Tibial nerve (tissue), 4 donors: ENCODE measurements around the gene ARFRP1. TPM values are rescaled to one million over a fixed set of nuclear protein-coding genes. Genes with fewer than 3 reads are reported as not detected.
"Not testable (repeated sequence)": the region's sequence is repeated elsewhere in the genome, so short reads cannot be mapped to it uniquely, and the experiment has no call there.

Source experiments
- DNase-seq, 2 donors: peaks; one replicate each; pipeline ENCODE4 v3.0.0-alpha.2; 2019; ENCODE audit warnings: low spot score in 2 of 2
- H3K27ac ChIP-seq, 4 donors: fragments of 200-600 bp; sonication (generic) in 3 of 4; one replicate each; pipeline ENCODE4 v1.5.1; 2017 to 2019; ENCODE audit warnings: mild to moderate bottlenecking in 1 of 4
- H3K27me3 ChIP-seq, 2 donors: fragments of 200-600 bp; sonication (generic) in 1 of 2; one replicate each; pipeline versions ENCODE4 v1.5.1 to v1.6.0; 2017 to 2019
- H3K36me3 ChIP-seq, 3 donors: fragments of 200-600 bp; sonication (generic); one replicate each; pipeline ENCODE4 v1.5.1; 2018 to 2019
- H3K4me1 ChIP-seq, 4 donors: fragments of 200-600 bp; sonication (generic) in 3 of 4; one replicate each; pipeline ENCODE4 v1.5.1; 2017 to 2019
- H3K4me3 ChIP-seq, 4 donors: fragments of 200-600 bp; sonication (generic) in 3 of 4; one replicate each; pipeline ENCODE4 v1.5.1; 2017 to 2019; ENCODE audit warnings: mild to moderate bottlenecking in 1 of 4, moderate library complexity in 1 of 4
- H3K9me3 ChIP-seq, 4 donors: fragments of 200-600 bp; sonication (generic) in 3 of 4; one replicate each; pipeline ENCODE4 v1.5.1; 2017 to 2019
- CTCF ChIP-seq, 5 experiments: fragments of 200-600 bp in 3 of 5; fragments of 450-650 bp in 2 of 5; sonication (generic) in 3 of 5; IDR thresholded peaks; one replicate each; pipeline ENCODE4 v1.5.1; 2016 to 2019; ENCODE audit warnings: antibody characterized with exemption in 5 of 5, mild to moderate bottlenecking in 3 of 5, moderate library complexity in 2 of 5
- EP300 ChIP-seq, 2 donors: sonication (generic); formaldehyde crosslinking; IDR thresholded peaks; one replicate each; pipeline ENCODE4 v1.6.1; 2017; ENCODE audit warnings: antibody characterized with exemption in 2 of 2, mild to moderate bottlenecking in 1 of 2
- POLR2A ChIP-seq, 2 donors: fragments of 450-650 bp; IDR thresholded peaks; one replicate each; pipeline ENCODE4 v1.6.1; 2017; ENCODE audit warnings: antibody characterized with exemption in 2 of 2, mild to moderate bottlenecking in 2 of 2, moderate library complexity in 2 of 2
- WGBS, 2 donors: methylation state at CpG; one replicate each; pipeline ENCODE4 v1.1.5; 2018; 5-methylcytosine and 5-hydroxymethylcytosine counted together
- total RNA-seq, 4 donors: library from RNA; depleted of rRNA; stranded (reverse); fragments of >200 nt; gene quantifications; one replicate each; pipeline ENCODE4 v1.1.0, GENCODE V29; 2016

ARFRP1 gene
- total RNA-seq, 4 donors from 2014 or later = 36.9 to 71.1 (median 50.9) TPM

GRCh38 chr20:63661108-63661507 is 46.7 kb downstream of the ARFRP1 start:
- DNase-seq = no peak
- Histone ChIP-seq H3K27ac (no peak overlapping the region), H3K4me3 (no peak overlapping the region), H3K36me3 (peaks cover 0 to 55% (median 4%) of the 10 kb centered on the region in 3 donors), H3K4me1 (peaks cover 0 to 30% (median 16%) of the 10 kb centered on the region in 4 donors), H3K27me3 (no peaks in the 10 kb centered on the region), H3K9me3 (no peaks in the 10 kb centered on the region)
- TF ChIP-seq CTCF (IDR thresholded peaks at IDR 0.05) = no peak
- TF ChIP-seq EP300 (IDR thresholded peaks at IDR 0.05) = no peak
- TF ChIP-seq POLR2A (IDR thresholded peaks at IDR 0.05) = no peak
- WGBS, 2 donors = 94 to 98% methylated on average over 20 to 21 of the region's 22 CpGs

- TF ChIP-seq CTCF (IDR thresholded peaks at IDR 0.05) (no peak), POLR2A (IDR thresholded peaks at IDR 0.05) (no peak), EP300 (IDR thresholded peaks at IDR 0.05) (no peak)
- Histone ChIP-seq H3K27ac (no peak overlapping the region), H3K4me3 (no peak overlapping the region), H3K4me1 (peaks cover 0 to 30% (median 16%) of the 10 kb centered on the region in 4 donors), H3K27me3 (no peaks in the 10 kb centered on the region), H3K36me3 (peaks cover 0 to 50% (median 4%) of the 10 kb centered on the region in 3 donors), H3K9me3 (no peaks in the 10 kb centered on the region)
- 81 to 86% methylated on average over 8 of the region's 8 CpGs for WGBS, 2 donors
- DNase-seq = no peak
These were observed 47.2 kb downstream of the ARFRP1 start for GRCh38 chr20:63660622-63661021.

GRCh38 chr20:63660174-63660573 is 47.6 kb downstream of the ARFRP1 start:
- H3K27me3 ChIP-seq, DNase-seq, H3K27ac ChIP-seq, H3K9me3 ChIP-seq, H3K4me3 ChIP-seq: not testable (repeated sequence)
- peaks cover 0 to 45% (median 4%) of the 10 kb centered on the region in 3 donors for H3K36me3 ChIP-seq
- peaks cover 0 to 30% (median 16%) of the 10 kb centered on the region in 4 donors for H3K4me1 ChIP-seq
- 87 to 90% methylated on average over 10 of the region's 10 CpGs for WGBS, 2 donors

- Histone ChIP-seq H3K4me1 (peaks cover 0 to 30% (median 16%) of the 10 kb centered on the region in 4 donors), H3K27ac (peak overlapping the region in 3 of 4 donors; percentile 82 to 91 (median 91)), H3K27me3 (no peaks in the 10 kb centered on the region), H3K9me3 (no peaks in the 10 kb centered on the region), H3K4me3 (peak overlapping the region; percentile 56 to 75 (median 66)), H3K36me3 (peaks cover 0 to 39% (median 4%) of the 10 kb centered on the region in 3 donors)
- TF ChIP-seq EP300 (IDR thresholded peaks at IDR 0.05) = no peak
- TF ChIP-seq POLR2A (IDR thresholded peaks at IDR 0.05) = no peak
- TF ChIP-seq CTCF (IDR thresholded peaks at IDR 0.05) = no peak
- no peak for DNase-seq
- WGBS, 2 donors = 59 to 61% methylated on average over 11 to 13 of the region's 13 CpGs
These were observed 48.4 kb downstream of the ARFRP1 start for GRCh38 chr20:63659370-63659769.

GRCh38 chr20:63658749-63659187 is 49.0 kb downstream of the ARFRP1 start:
- Histone ChIP-seq H3K4me1 (peaks cover 0 to 36% (median 17%) of the 10 kb centered on the region in 4 donors), H3K36me3 (peaks cover 0 to 32% (median 4%) of the 10 kb centered on the region in 3 donors), H3K9me3 (no peaks in the 10 kb centered on the region), H3K27ac (peak overlapping the region in 3 of 4 donors; percentile 82 to 91 (median 91)), H3K27me3 (no peaks in the 10 kb centered on the region), H3K4me3 (peak overlapping the region; percentile 56 to 75 (median 66))
- TF ChIP-seq CTCF (IDR thresholded peaks at IDR 0.05) (no peak), EP300 (IDR thresholded peaks at IDR 0.05) (no peak), POLR2A (IDR thresholded peaks at IDR 0.05) (no peak)
- 0 to 2% methylated on average over 24 to 25 of the region's 25 CpGs for WGBS, 2 donors
- DNase-seq = no peak
